ENCODE measurements around the gene CYP4A11.

GRCh38 chr1:46900401-46900800 lies 40.9 kb downstream of the CYP4A11 start:
- TF ChIP-seq CTCF (IDR thresholded peaks at IDR 0.05) = no peak
- TF ChIP-seq POLR2A (IDR thresholded peaks at IDR 0.05) = no peak
